HepG2 (cell line): Measurements from ENCODE around the gene PPP2R2D.

Source experiments
- FOSL2 ChIP-seq: sonication (generic); formaldehyde crosslinking; IDR thresholded peaks from 2 replicates; pipeline ENCODE4 v1.4.0; 2020; ENCODE audit warnings: missing genetic modification reagents
- HIVEP1 ChIP-seq: sonication (generic); formaldehyde crosslinking; IDR thresholded peaks from 2 replicates; pipeline ENCODE4 v1.4.0; 2020; ENCODE audit warnings: mild to moderate bottlenecking, missing genetic modification reagents
- MAX ChIP-seq: IDR thresholded peaks from 2 replicates; pipeline ENCODE4 v1.6.1; 2012; ENCODE audit warnings: inconsistent platforms
- PATZ1 ChIP-seq: sonication (generic); formaldehyde crosslinking; IDR thresholded peaks from 2 replicates; pipeline ENCODE4 v1.4.0; 2020; ENCODE audit warnings: missing genetic modification reagents
- SALL2 ChIP-seq: sonication (generic); formaldehyde crosslinking; IDR thresholded peaks from 2 replicates; pipeline ENCODE4 v1.8.1; 2023; ENCODE audit warnings: mild to moderate bottlenecking, missing genetic modification reagents, inconsistent platforms
- ZFX ChIP-seq: sonication (generic); formaldehyde crosslinking; IDR thresholded peaks from 2 replicates; pipeline ENCODE4 v1.4.0; 2020; ENCODE audit warnings: mild to moderate bottlenecking, low read depth, missing genetic modification reagents, moderate library complexity
- ZKSCAN8 ChIP-seq: IDR thresholded peaks from 2 replicates; pipeline ENCODE4 v1.6.1; 2016; ENCODE audit warnings: borderline replicate concordance, missing genetic modification reagents, missing compliant biosample characterization
- ZNF772 ChIP-seq: sonication (generic); formaldehyde crosslinking; IDR thresholded peaks from 2 replicates; pipeline ENCODE4 v1.5.0; 2020; ENCODE audit warnings: mild to moderate bottlenecking, missing genetic modification reagents
- TF ChIP-seq, protein P1 (sequence below): sonication (generic); formaldehyde crosslinking; IDR thresholded peaks from 2 replicates; pipeline ENCODE4 v1.5.0; 2020; ENCODE audit warnings: mild to moderate bottlenecking, missing genetic modification reagents, moderate library complexity
- TF ChIP-seq, protein P2 (sequence below): sonication (generic); formaldehyde crosslinking; IDR thresholded peaks from 2 replicates; pipeline ENCODE4 v1.9.0; 2022; ENCODE audit warnings: missing genetic modification reagents, mild to moderate bottlenecking, borderline replicate concordance

DNA sequence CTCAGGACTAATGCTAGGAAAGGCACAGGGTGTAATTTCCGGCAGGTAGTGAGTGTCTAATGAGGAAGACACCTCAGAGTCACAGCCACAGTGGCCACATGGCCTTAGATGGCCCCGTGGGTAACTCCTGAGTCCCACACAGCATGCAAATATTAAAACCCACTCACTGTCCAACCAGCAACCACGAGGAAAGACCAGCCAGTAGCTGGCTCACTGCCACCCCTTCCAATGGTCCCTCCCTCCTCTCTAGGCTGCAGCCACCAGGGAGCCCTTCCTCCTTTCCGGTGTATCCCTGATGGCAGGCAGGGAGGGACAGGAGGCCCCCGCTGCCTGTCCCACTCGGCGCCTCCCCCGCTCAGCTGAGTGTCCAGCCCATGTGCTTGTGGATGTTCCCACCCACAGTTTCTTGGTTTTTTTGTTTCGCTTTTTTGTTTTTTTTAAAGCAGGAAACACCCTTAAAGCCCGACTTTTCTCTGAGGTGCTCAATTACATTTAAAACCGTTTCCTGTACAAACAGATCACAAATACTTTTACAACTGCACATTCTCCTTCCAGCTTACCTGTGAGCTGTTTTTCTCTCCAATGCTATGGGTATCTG, 71.8 kb downstream of the PPP2R2D start:
- TF ChIP-seq FOSL2 (CRISPR knock-in tag) (no peak), ZNF772 (CRISPR knock-in tag) (no peak), ZKSCAN8 (no peak), SALL2 (no peak), MAX (no peak), HIVEP1 (CRISPR knock-in tag) (no peak), ZFX (CRISPR knock-in tag) (no peak), PATZ1 (CRISPR knock-in tag) (no peak)
- TF ChIP-seq, protein P1, sequence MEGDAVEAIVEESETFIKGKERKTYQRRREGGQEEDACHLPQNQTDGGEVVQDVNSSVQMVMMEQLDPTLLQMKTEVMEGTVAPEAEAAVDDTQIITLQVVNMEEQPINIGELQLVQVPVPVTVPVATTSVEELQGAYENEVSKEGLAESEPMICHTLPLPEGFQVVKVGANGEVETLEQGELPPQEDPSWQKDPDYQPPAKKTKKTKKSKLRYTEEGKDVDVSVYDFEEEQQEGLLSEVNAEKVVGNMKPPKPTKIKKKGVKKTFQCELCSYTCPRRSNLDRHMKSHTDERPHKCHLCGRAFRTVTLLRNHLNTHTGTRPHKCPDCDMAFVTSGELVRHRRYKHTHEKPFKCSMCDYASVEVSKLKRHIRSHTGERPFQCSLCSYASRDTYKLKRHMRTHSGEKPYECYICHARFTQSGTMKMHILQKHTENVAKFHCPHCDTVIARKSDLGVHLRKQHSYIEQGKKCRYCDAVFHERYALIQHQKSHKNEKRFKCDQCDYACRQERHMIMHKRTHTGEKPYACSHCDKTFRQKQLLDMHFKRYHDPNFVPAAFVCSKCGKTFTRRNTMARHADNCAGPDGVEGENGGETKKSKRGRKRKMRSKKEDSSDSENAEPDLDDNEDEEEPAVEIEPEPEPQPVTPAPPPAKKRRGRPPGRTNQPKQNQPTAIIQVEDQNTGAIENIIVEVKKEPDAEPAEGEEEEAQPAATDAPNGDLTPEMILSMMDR (CRISPR knock-in tag), result no peak
- TF ChIP-seq, protein P2, sequence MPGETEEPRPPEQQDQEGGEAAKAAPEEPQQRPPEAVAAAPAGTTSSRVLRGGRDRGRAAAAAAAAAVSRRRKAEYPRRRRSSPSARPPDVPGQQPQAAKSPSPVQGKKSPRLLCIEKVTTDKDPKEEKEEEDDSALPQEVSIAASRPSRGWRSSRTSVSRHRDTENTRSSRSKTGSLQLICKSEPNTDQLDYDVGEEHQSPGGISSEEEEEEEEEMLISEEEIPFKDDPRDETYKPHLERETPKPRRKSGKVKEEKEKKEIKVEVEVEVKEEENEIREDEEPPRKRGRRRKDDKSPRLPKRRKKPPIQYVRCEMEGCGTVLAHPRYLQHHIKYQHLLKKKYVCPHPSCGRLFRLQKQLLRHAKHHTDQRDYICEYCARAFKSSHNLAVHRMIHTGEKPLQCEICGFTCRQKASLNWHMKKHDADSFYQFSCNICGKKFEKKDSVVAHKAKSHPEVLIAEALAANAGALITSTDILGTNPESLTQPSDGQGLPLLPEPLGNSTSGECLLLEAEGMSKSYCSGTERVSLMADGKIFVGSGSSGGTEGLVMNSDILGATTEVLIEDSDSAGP, result no peak
